ENCODE results near the gene TMEM165.

GRCh38 chr4:55359397-55359916 lies 36.3 kb upstream of the TMEM165 start:
- TF ChIP-seq, protein P1, sequence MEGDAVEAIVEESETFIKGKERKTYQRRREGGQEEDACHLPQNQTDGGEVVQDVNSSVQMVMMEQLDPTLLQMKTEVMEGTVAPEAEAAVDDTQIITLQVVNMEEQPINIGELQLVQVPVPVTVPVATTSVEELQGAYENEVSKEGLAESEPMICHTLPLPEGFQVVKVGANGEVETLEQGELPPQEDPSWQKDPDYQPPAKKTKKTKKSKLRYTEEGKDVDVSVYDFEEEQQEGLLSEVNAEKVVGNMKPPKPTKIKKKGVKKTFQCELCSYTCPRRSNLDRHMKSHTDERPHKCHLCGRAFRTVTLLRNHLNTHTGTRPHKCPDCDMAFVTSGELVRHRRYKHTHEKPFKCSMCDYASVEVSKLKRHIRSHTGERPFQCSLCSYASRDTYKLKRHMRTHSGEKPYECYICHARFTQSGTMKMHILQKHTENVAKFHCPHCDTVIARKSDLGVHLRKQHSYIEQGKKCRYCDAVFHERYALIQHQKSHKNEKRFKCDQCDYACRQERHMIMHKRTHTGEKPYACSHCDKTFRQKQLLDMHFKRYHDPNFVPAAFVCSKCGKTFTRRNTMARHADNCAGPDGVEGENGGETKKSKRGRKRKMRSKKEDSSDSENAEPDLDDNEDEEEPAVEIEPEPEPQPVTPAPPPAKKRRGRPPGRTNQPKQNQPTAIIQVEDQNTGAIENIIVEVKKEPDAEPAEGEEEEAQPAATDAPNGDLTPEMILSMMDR (IDR thresholded peaks at IDR 0.05; ENCODE audit: low read length): no peak
- TF ChIP-seq EZH2 (optimal IDR thresholded peaks at IDR 0.05; ENCODE audit: low read depth, low read length) (no peak), EZH2phosphoT487 (IDR thresholded peaks at IDR 0.05; ENCODE audit: low read length) (no peak)

All from MM.1S (cell line).